Caco-2 (cell line): ENCODE measurements around the gene LRTM1. TPM values are rescaled to one million over a fixed set of nuclear protein-coding genes. Genes with fewer than 3 reads are reported as not detected.

Experiments used
- BruUV-seq: library from RNA; stranded (reverse); fragments of 400-500 nt; replicated peaks from 2 replicates; lab custom pipeline; 2021; lab: Mats Ljungman, UMichigan
- CTCF ChIA-PET: fragments of 300-600 bp; sonication (Branson Sonifier 250); formaldehyde crosslinking; loops from one replicate; lab custom pipeline; 2022; ENCODE audit warnings: antibody characterized with exemption; lab: Charles Lee
- POLR2A ChIA-PET: fragments of 300-600 bp; sonication (Branson Sonifier 250); formaldehyde crosslinking; loops from one replicate; lab custom pipeline; 2022; ENCODE audit warnings: antibody characterized with exemption; lab: Charles Lee
- DNase-seq, 2 experiments: peaks; one replicate each; pipeline versions ENCODE4 v3.0.0 to v3.0.0-alpha.2; 2020 to 2022
- H3K27me3 ChIP-seq: replicated peaks from 2 replicates; pipeline ENCODE4 v1.6.0; 2011; ENCODE audit warnings: low read length; ENCODE audit not compliant: control insufficient read depth, insufficient read depth
- H3K36me3 ChIP-seq: 2 replicates; pipeline ENCODE4 v1.5.1; 2011; ENCODE audit warnings: low read length; ENCODE audit not compliant: control insufficient read depth, insufficient read depth
- H3K4me1 ChIP-seq: fragments of 250-450 bp; sonication (Bioruptor Pico); 2 replicates; pipeline ENCODE4 v1.5.1; 2020; ENCODE audit warnings: mild to moderate bottlenecking
- H3K4me3 ChIP-seq: 2 replicates; pipeline ENCODE4 v1.5.1; 2011; ENCODE audit warnings: low read depth, mild to moderate bottlenecking, control low read depth, low read length
- H3K9me3 ChIP-seq: fragments of 250-450 bp; sonication (Bioruptor Pico); 2 replicates; pipeline ENCODE4 v1.5.1; 2020; ENCODE audit warnings: mild to moderate bottlenecking, moderate library complexity
- H3K27ac Mint-ChIP-seq: one replicate; pipeline ENCODE4 v1.8.0; 2022; ENCODE audit warnings: mixed read lengths; ENCODE audit not compliant: unreplicated experiment
- H3K27me3 Mint-ChIP-seq: one replicate; pipeline ENCODE4 v1.8.0; 2022; ENCODE audit warnings: mixed read lengths; ENCODE audit not compliant: insufficient read depth, unreplicated experiment
- H3K36me3 Mint-ChIP-seq: one replicate; pipeline ENCODE4 v1.8.0; 2022; ENCODE audit warnings: mild to moderate bottlenecking, mixed read lengths; ENCODE audit not compliant: insufficient read depth, unreplicated experiment
- H3K4me1 Mint-ChIP-seq: one replicate; pipeline ENCODE4 v1.8.0; 2022; ENCODE audit warnings: low read depth, mixed read lengths; ENCODE audit not compliant: unreplicated experiment
- H3K4me3 Mint-ChIP-seq: one replicate; pipeline ENCODE4 v1.8.0; 2022; ENCODE audit warnings: mild to moderate bottlenecking, moderate library complexity, mixed read lengths; ENCODE audit not compliant: unreplicated experiment
- H3K9me3 Mint-ChIP-seq: one replicate; pipeline ENCODE4 v1.8.0; 2022; ENCODE audit warnings: mixed read lengths; ENCODE audit not compliant: unreplicated experiment
- intact Hi-C: fragments of 100-400 bp; cut with micrococcal nuclease; formaldehyde crosslinking; loops from one replicate; pipeline ENCODE4 v1.10.0; 2022; ENCODE audit not compliant: unreplicated experiment
- total RNA-seq: library from RNA; stranded (reverse); gene quantifications from 2 replicates; pipeline ENCODE4 v1.2.3, GENCODE V29; 2022
- TF ChIP-seq, protein P1 (sequence below), 2 experiments: fragments of 200-600 bp in 1 of 2; IDR thresholded peaks; 1 replicate in 1 of 2; 2 replicates in 1 of 2; pipeline versions ENCODE4 v1.5.1 to v1.8.0; 2011 to 2022; ENCODE audit warnings: antibody characterized with exemption in 1 of 2, control low read depth in 1 of 2, inconsistent platforms in 1 of 2, low read depth in 1 of 2, low read length in 1 of 2, mild to moderate bottlenecking in 1 of 2, moderate library complexity in 1 of 2; ENCODE audit not compliant: insufficient read depth in 1 of 2, severe bottlenecking in 1 of 2, unreplicated experiment in 1 of 2

LRTM1 gene
- total RNA-seq, 1 experiment from 2014 or later = not detected

DNA sequence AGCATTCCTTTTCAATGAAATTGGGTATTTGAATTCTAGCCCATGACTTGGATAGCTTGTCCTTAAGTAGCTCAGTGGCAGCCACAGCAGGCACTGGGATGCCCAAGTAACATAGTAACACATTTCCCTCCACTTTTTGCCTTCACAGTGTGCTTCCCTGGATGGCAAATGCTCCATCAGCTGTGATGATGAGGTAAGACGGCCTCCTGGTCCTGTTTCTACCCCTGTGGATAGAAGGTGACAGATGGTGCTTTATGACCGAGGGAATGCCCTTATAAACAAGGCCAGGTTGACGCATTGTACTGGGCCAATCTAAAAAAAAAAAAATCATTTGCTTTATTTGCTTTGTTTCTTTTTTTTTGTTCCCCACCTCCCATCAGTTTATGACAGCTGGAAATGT is 41.8 kb upstream of the LRTM1 start:
- Mint-ChIP-seq H3K9me3 (no peaks in the 10 kb centered on the region), H3K36me3 (no peaks in the 10 kb centered on the region), H3K27ac (no peak overlapping the region), H3K4me1 (no peaks in the 10 kb centered on the region), H3K4me3 (no peak overlapping the region), H3K27me3 (peaks cover 14% of the 10 kb centered on the region)
- Histone ChIP-seq H3K27me3 (no peaks in the 10 kb centered on the region; the same call in 1 of the 2 replicates), H3K4me1 (peaks cover 2% of the 10 kb centered on the region; the same call in 1 of the 2 replicates), H3K36me3 (no peaks in the 10 kb centered on the region), H3K4me3 (no peak overlapping the region), H3K9me3 (no peaks in the 10 kb centered on the region)
- ChIA-PET POLR2A (no interaction called here), CTCF (no interaction called here)
- intact Hi-C loops = no loop called here
- TF ChIP-seq, protein P1, sequence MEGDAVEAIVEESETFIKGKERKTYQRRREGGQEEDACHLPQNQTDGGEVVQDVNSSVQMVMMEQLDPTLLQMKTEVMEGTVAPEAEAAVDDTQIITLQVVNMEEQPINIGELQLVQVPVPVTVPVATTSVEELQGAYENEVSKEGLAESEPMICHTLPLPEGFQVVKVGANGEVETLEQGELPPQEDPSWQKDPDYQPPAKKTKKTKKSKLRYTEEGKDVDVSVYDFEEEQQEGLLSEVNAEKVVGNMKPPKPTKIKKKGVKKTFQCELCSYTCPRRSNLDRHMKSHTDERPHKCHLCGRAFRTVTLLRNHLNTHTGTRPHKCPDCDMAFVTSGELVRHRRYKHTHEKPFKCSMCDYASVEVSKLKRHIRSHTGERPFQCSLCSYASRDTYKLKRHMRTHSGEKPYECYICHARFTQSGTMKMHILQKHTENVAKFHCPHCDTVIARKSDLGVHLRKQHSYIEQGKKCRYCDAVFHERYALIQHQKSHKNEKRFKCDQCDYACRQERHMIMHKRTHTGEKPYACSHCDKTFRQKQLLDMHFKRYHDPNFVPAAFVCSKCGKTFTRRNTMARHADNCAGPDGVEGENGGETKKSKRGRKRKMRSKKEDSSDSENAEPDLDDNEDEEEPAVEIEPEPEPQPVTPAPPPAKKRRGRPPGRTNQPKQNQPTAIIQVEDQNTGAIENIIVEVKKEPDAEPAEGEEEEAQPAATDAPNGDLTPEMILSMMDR (IDR thresholded peaks at IDR 0.05; ENCODE audit: insufficient read depth in 1 of 2, low read depth in 1 of 2, low read length in 1 of 2, severe bottlenecking in 1 of 2, unreplicated experiment in 1 of 2) = no peak
- BruUV-seq = no TSS peak
- DNase-seq = no peak

DNA sequence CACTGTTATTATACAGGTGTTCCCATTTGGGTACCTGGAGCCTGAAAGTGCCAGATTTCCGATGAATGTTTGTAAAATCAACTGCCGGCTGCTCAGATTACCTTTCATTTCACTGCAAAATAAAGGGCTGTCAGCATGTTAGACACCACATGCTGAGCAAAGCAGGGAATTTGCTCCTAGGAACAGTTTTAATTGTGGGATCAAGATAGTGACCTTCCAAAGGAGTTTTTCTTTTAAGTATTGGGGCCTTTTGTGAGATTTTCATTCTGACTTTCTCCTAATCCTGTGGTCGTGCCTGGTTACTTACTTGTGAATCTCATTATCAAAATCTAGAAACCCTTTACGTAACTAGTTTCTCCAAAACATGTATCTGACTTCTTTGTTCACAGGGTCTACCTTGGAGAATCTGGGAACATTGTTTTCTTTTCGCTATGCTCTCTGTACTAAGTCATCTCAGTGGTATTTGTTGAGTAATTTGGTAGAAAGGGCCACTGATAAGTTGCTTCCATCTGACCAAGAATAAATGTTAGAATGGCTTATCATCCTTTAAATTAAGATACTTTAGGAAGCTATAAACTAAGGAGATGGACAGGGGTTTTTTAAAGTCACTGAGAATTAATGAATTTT is 40.8 kb upstream of the LRTM1 start:
- intact Hi-C loops = no loop called here
- Mint-ChIP-seq H3K4me1 (no peaks in the 10 kb centered on the region), H3K9me3 (no peaks in the 10 kb centered on the region), H3K27me3 (peaks cover 11% of the 10 kb centered on the region), H3K4me3 (no peak overlapping the region), H3K27ac (no peak overlapping the region), H3K36me3 (no peaks in the 10 kb centered on the region)
- Histone ChIP-seq H3K9me3 (no peaks in the 10 kb centered on the region), H3K4me1 (peaks cover 2% of the 10 kb centered on the region; the same call in 1 of the 2 replicates), H3K4me3 (no peak overlapping the region), H3K27me3 (no peaks in the 10 kb centered on the region; the same call in 1 of the 2 replicates), H3K36me3 (no peaks in the 10 kb centered on the region)
- TF ChIP-seq, protein P1 (IDR thresholded peaks at IDR 0.05; ENCODE audit: insufficient read depth in 1 of 2, low read depth in 1 of 2, low read length in 1 of 2, severe bottlenecking in 1 of 2, unreplicated experiment in 1 of 2) = no peak
- BruUV-seq = no TSS peak
- CTCF ChIA-PET = no interaction called here
- POLR2A ChIA-PET = no interaction called here
- DNase-seq = no peak

DNA sequence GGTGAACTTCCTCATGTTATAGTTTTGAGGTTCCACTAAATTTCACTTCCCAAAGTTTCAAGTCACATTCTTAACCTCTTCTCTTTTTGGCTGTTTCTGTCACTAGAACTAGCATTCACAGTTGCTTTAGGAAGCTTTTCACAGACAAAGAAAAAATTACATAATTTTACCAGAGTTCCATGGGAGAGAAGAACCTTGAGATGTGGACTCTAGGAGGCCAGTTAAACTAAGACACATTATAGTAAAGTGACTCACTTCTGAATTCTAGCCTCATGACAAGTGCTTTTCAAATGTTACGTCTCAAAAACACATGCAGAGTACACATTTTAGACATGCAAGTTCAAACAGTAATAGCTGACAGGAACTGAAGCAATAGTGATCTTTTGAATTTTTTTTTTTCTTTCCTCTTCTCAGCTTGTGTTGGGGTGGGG is 39.9 kb upstream of the LRTM1 start:
- Histone ChIP-seq H3K9me3 (no peaks in the 10 kb centered on the region), H3K4me3 (no peak overlapping the region), H3K27me3 (no peaks in the 10 kb centered on the region; the same call in 1 of the 2 replicates), H3K4me1 (peaks cover 2% of the 10 kb centered on the region; the same call in 1 of the 2 replicates), H3K36me3 (no peaks in the 10 kb centered on the region)
- H3K36me3 Mint-ChIP-seq = no peaks in the 10 kb centered on the region
- no peak overlapping the region for H3K4me3 Mint-ChIP-seq
- intact Hi-C loops = no loop called here
- H3K27ac Mint-ChIP-seq = no peak overlapping the region
- POLR2A ChIA-PET = no interaction called here
- CTCF ChIA-PET = no interaction called here
- TF ChIP-seq, protein P1 (IDR thresholded peaks at IDR 0.05; ENCODE audit: insufficient read depth in 1 of 2, low read depth in 1 of 2, low read length in 1 of 2, severe bottlenecking in 1 of 2, unreplicated experiment in 1 of 2) = no peak
- DNase-seq = no peak
- BruUV-seq = no TSS peak
- H3K4me1 Mint-ChIP-seq = no peaks in the 10 kb centered on the region
- H3K27me3 Mint-ChIP-seq = peaks cover 11% of the 10 kb centered on the region
- no peaks in the 10 kb centered on the region for H3K9me3 Mint-ChIP-seq
